Raji (cell line): Measurements from ENCODE around the gene IL24.

ENCODE experiments used
- POLR2A ChIP-seq: IDR thresholded peaks from 2 replicates; pipeline ENCODE4 v1.6.1; 2011; ENCODE audit warnings: low read depth, low read length, control low read depth; ENCODE audit not compliant: insufficient read depth

Gene IL24

DNA sequence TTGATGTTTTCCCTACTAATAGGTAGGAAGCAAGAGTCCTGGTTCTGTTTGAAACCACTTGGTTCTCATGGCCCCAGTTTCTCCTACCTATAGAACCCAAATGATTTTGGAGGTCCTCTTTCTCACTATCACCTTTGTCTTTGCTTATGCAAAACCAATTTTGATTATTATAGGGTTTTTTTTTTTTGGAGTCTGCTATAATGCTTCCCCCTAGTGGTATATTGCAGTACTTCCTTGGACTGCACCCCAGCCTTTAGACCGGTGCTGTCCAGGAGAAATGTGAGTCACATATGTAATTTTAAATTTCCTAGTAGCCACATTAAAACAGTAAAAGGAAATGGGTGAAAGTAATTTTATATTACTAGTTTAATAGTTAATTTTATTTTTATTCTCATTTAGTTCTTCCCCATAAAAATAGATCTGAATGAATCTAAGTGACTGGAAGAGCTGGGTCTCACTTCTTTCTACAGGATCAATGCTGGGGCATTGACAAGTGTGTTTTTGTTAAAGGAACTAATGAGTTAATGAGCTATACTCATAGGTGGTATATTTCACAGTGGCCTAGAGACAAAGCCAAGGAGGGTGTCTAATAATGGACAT, 13.9 kb downstream of the IL24 start:
- no peak for TF ChIP-seq POLR2A

DNA sequence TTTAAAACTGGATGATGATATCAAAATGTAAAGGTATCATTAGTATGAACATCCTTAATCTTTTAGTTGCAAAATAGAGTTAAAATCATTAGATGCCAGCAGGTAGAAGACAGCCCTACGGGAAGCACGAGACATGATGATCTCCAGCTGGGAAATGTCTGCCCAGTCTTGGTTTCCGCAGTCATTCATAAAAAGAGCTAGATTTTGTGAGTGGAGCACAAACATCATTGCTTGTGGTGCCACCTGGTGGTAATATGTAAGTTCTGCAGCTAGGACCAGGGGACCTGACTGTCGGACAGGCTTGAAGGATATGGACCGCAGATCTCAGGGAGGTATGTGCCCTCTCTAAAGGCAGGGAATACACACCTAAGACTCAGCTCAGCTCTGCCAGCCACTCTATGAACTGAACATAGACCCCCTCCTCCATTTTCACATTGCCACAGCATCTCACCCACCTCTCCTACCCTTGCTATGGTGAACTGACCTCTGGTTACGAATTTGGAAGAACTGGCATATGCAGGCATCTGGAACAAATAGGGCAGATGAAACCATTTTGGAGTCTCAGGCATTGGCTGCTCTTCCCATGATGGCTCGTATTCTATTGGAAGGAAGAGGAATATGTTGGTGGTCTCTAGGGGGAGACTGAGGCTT, 15.3 kb downstream of the IL24 start:
- no peak for TF ChIP-seq POLR2A

DNA sequence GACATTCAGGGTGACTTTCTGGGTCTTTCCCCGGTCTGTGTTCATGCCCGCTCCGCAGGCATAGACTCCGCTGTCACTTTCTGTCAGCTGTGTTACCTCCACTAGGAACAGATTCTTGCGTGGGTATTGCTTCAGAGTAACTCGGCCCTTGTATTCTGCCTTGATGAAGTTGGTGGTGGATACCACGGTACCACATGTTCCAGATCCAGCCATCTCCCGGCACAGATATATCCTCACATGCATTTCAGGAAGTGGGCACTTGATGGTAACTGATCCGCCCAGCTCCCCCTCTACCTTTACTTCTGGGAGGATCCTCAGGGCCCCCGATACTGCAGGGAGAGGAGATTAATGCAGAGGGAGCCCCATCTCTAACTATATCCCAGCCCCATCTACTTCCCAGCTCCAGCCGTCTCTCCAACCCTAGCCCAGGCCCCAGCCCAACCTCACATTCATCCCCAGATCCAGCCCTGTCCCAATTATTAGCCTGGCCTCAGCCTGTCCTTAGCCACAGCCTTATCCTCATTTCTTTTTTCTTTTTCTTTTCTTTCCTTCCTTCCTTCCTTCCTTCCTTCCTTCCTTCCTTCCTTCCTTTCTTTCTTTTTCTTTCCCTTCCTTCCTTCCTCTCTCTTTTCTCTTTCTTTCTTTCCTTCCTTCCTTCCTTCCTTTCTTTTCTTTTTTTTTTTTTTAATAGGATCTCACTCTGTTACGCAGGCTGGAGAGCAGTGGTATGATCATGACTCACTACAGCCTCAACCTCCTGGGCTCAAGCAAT, 16.7 kb downstream of the IL24 start:
- TF ChIP-seq POLR2A: no peak

DNA sequence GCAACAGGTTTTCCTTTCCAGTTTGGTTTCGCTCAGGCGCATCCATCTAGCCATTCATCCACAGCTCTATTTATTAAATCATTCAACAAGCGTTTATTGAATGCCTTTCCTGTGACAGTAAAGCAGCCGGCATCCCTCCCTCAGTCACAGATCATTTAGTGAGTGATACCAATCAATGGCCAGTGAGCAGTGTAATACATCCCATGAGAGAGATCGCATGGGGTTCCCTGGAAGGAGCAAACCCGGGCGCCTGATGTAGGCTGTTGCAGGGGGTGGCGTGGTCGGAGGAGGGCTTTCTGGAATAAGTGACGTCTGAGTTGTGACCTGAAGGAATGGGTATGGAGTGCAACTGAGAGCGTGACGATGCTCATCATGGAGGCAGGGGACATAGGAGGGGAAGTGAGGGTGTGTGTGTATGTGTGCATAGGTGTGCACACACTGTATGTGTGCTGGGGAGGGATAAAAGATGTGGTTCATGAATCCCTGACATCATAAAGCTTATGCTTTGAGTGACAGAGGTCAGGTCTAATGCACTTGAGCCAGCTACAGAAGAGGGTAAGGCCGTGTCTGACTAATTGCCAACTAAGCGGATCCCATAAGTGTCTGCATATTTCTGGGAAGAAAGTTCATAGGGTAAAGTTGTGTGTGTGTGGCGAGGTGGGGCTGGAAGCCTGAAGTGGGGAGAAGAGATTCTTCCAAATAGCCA, 17.9 kb downstream of the IL24 start:
- TF ChIP-seq POLR2A: no peak

DNA sequence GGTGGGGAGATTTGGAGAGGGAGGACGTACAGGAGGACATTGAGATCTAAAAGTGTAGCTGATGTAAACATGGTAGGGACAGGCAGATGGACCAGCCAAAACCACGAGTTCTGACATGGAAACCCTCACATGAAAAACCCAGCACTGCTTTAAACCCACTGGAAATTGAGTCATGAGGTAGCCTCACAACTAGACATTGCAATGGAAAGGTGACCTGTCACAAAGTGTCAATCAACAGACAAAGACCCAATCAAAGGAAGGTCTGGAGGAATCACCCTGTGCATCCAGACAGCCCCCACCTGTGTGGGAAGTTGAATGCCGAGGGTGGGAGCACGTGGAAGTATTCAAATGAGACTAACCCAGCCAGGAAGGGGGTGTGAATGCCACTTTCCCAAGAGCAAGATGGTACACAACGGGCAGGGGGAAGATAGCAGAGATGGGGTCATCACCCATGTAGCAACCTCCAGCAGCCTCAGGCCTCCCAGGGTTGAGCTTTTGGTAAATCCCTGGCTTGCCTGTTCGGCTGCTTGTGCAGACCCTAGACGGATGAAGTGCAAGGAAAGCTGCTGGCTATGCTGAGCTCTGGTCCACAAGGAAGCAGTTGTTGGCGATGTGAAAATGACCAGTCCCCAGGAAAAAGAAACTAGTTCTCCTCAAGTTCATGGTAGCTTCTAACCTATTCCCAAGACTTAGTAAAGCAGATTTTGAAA, 18.9 kb downstream of the IL24 start:
- no peak for TF ChIP-seq POLR2A

DNA sequence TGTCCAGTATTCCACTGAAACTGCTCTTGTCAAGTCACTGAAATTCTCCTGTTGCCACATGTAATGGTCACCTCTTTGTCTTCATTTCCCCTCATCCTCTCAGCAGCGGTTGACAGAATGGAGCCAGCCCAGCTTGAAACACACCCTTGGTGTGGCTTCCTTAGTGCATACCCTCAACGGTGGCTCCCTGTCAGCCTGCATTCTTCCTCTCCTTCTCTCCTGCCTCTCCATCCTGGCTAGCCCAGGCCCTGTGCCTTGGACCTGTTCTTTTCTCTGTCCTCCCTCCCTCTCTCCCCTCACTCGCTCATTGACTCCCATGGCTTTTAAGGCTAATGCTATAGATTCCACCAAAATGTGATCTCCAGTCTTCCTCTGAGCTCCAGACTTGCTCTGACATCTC, 20.8 kb downstream of the IL24 start:
- no peak for TF ChIP-seq POLR2A

DNA sequence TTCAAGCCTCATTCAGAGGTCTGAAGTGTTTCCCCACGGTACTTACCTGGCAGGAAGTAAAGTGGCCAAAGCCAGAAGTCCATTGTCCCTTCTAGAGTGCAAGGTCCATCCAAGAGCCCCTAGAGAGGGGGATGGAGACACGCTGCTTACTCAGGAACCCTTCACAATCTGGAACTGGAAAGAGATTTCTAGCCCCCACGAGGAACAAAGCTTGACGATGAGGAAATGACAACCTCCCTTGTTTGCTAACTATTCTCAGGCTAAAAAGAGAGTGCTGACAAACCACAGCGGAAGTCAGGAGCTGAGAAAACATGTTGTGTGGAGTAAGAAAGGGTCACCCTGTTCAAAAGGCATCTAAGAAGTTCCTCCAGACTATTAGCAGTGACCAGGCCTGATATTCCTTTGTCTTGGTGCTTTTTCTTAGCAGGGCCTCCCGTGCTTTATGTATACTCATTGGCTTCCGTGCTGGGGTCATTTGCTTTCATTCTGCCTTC, 24.6 kb downstream of the IL24 start, which contains the start of gene FCMR:
TSS of gene FCMR (minus strand) at position 170 of the 494 bp plus-strand sequence. CDS start at position 83, 87 bp downstream.
- no peak for TF ChIP-seq POLR2A

DNA sequence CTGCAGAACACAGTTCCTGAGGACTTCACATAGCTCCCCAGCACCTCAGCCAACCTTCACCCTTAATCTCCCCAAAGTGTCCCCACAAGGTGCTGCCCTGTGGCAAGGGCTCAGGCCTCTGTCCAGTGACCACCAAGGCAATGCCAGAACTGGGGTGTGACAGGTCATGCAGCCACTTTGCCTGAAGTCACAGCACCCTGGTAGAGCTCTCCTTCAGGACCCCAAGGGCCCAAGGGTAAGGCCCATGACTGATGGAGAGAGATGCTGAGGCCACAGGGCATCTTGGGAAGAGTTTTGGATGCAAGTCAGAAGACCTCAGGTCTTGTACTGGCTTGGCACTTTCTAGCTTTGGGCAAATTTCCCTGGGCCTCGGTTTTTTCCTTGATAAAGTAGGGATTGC, 25.3 kb downstream of the IL24 start:
- TF ChIP-seq POLR2A: no peak

DNA sequence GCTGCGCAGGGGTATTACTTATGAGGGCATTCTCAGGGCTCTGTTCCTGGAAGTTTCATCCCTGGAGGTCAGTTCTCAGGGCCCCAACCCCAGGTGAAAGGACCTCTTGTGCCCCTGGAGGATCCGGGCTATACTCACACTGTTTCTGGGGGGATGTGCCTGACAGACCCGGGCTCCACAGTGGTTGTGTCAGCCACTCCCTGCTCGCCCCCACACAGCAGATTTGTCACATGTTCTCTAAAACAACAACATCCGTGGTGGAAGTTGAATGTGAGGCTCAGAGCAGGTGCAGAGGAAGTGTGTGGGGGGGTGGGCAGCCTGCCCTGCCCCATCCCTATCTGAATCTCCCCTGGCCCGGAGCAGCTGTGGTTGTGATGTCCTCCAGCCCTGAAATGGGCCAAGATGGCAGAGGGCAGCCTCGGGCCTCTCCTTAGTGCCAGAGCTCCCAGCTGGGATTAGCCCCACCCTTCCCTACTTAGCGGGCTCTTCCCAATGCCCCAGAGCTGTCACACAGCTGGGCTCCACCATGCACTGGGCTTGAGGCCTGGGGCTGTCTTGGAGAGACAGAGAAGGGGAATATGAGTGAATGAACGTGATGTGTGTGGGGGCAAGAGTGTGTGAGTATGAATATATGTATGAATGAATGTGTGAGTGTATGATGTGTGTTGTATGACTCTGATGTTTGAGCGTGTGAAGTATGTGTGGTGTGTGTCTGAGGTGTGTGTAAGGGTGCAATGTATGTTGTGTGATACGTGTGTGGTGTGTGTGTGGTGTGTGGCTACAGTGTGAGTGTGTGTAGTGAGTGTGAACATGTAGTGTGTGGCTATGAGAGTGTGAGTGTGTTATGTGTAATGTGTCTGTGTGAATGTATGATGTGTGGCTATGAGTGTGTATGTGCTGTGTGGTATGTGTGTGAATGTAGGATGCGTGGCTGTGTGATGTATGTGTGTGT, 26.0 kb downstream of the IL24 start:
- TF ChIP-seq POLR2A: peak; percentile 35; the same call in 1 of the 2 replicates

DNA sequence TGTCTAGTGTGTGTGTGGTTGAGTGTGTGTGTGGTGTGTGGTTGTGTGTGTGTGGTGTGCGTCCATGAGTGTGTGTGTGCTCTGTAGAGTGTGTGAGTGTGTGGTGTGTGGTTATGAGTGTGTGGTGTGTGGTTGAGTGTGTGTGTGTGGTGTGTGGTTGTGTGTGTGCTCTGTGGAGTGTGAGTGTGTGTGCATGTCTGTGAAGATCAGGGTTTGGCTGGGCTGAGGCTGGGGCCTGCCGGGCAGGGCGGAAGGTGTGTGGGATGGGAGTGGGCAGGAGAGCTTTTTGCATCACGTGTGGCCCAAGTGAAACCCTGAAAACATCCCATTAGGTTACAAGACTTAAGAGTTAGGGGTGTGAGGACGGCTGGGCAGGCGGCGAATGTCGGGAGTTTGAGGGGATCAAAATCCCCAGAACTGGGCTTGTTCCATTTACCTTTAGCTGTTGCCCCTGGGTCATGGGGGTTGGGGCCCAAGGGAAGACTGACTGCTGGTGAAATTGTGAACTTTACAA, 27.4 kb downstream of the IL24 start:
- TF ChIP-seq POLR2A: no peak

DNA sequence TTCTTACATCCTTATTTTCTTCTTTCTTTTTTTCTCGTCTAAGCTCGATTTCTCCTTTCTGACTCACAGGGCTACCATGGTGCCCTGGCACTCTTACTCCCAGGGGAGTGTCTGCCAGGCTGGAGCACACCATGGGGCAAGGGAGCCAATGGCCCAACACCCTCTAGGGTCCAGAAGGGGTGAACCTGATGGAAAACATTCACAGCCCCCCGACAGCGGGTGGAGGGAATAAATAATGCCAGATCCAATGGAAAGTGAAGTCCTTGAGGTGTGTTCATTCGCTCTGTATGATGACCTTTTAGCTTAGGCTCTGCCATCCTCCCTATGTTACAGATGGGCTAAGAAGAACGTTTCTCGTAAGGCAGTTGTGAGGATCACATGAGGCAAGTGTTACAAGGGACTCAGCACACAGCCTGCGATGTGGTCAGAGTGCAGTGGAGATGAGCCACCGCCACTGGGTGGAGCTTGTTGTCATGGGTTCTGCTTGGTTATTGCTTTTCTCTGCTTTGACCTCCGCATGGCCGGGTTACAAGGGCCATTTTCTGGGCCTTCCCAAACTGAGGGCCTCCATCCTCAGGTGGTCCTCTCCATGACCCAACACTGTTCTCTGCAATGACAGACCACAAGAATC, 28.0 kb downstream of the IL24 start:
- TF ChIP-seq POLR2A: no peak

DNA sequence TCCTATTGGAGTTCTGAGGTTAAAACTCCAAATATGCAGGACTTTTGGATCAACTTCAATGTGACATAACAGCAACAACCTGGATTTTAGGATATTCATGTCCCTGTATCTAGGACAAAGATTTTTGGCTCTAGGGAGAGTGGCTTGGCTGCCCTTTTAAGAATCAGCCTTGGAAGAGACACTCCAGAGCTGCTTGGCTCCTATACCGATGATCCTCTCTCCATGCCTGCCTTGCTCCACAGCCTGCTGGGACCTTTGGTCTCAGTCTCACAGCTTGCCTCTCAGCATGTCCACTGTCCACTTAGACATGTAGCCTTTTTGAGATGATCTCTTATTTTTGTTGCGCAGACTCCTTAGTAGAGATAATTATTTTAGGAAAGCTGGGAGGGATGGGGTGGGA, 29.0 kb downstream of the IL24 start:
- TF ChIP-seq POLR2A: no peak

DNA sequence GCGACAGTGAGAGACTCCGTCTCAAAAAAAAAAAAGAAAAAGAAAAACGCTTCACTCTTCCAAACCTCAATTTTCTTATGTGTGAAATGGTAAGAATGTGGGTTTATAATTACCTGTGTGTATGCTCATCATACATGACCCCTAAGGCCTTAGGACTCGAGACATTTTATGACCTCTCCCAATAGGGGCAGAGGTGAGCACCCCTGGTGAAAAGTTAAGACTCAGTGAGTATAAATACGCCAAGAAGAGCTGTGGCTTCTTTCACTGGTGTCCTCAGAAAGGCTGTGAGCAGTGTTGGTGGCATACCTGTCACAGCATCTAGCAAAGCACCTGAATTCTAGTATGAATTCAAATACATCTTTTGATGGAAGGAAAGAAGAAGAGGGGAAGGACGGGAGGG, 32.3 kb downstream of the IL24 start:
- no peak for TF ChIP-seq POLR2A

DNA sequence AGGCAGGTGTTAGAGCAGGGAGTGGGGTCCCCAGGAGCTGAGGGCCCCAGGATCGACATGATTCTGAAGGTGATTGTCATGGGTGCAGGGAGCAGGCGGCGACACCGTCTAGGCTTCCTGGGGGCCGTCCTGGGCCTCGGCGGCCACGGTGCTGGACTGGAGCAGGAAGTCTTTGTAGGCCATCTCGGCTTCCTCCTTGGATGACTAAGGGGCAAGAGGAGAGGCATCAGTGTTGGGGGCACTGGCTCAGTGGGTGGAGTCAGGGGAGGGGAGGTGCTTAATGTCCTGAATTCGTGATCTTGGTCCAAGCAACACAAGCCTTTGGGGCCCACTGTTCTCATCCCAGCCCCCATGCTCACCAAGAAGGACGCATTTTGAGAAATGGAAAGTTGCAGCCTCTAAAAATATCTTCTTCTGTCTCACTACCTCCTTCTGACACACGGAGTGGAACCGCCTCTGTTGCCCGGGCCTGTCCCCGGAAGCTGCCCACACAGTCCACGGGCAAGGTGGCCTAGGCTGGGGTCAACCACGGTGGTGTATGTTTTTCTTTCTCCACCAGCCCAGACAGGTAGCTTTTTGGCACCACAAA, 33.1 kb downstream of the IL24 start:
- TF ChIP-seq POLR2A: no peak
